GM12891 (cell line): ENCODE measurements around the gene ADGRB3.

Experiments
- PAX5 ChIP-seq: IDR thresholded peaks from 2 replicates; pipeline ENCODE4 v1.6.1; 2011; ENCODE audit warnings: low read length, moderate library complexity, mild to moderate bottlenecking; ENCODE audit not compliant: insufficient read depth, severe bottlenecking
- POLR2A ChIP-seq: IDR thresholded peaks from 2 replicates; pipeline ENCODE4 v1.6.1; 2011; ENCODE audit warnings: low read depth, low read length, control low read depth
- POLR2AphosphoS5 ChIP-seq: IDR thresholded peaks from 2 replicates; pipeline ENCODE4 v1.6.1; 2011; ENCODE audit warnings: low read depth, low read length, control low read depth
- POU2F2 ChIP-seq: IDR thresholded peaks from 2 replicates; pipeline ENCODE4 v1.6.1; 2011; ENCODE audit warnings: low read depth, mild to moderate bottlenecking, control low read depth, low read length, moderate library complexity
- SPI1 ChIP-seq: IDR thresholded peaks from 2 replicates; pipeline ENCODE4 v1.6.1; 2011; ENCODE audit warnings: low read depth, low read length, control low read depth
- TAF1 ChIP-seq: IDR thresholded peaks from 2 replicates; pipeline ENCODE4 v1.6.1; 2011; ENCODE audit warnings: low read depth, low read length, control low read depth

DNA sequence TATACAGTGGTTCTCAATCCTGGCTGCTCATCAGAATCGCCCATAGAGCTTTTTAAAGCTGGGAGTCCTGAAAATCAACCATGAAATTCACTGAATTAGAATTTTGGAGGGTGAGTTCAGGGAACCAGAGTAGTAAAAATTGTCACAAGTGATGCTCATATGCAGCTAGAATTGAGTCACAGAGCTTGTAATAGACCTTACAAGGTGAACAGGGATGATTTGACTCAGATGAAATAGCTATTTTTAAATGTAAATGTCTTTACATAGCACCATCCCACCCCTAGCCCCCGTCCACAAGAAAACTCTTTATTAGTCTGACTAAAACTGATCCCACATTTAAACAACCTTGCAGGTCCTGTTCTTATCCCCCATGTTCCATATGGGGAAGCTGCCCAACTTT, 630.0 kb downstream of the ADGRB3 start:
- no peak for TF ChIP-seq POLR2A
- no peak for TF ChIP-seq POLR2AphosphoS5
- no peak for TF ChIP-seq POU2F2
- TF ChIP-seq TAF1 = no peak
- no peak for TF ChIP-seq PAX5
- TF ChIP-seq SPI1 = no peak
